Brain pericyte (primary cell): Measurements from ENCODE around the gene THEMIS.
"Not testable (repeated sequence)": the region's sequence is repeated elsewhere in the genome, so short reads cannot be mapped to it uniquely, and the experiment has no call there.

Source experiments
- DNase-seq: peaks from one replicate; pipeline ENCODE4 v3.0.0-alpha.2; 2012; ENCODE audit warnings: low read depth, low spot score

THEMIS gene

GRCh38 chr6:127718694-127719093 lies 182.2 kb downstream of the THEMIS start:
- DNase-seq, result no peak

GRCh38 chr6:127717384-127717783 lies 183.5 kb downstream of the THEMIS start:
- DNase-seq, result no peak

- peak; percentile 47 for DNase-seq
Measured at GRCh38 chr6:127716465-127716864, 184.4 kb downstream of the THEMIS start.

GRCh38 chr6:127710668-127711067 lies 190.2 kb downstream of the THEMIS start:
- no peak for DNase-seq

- no peak for DNase-seq
Measured at GRCh38 chr6:127706216-127706615, 194.6 kb downstream of the THEMIS start.

- no peak for DNase-seq
Measured at GRCh38 chr6:127695108-127695507, 205.8 kb downstream of the THEMIS start.

GRCh38 chr6:127691146-127691545 lies 209.7 kb downstream of the THEMIS start:
- no peak for DNase-seq

GRCh38 chr6:127690588-127690987 lies 210.3 kb downstream of the THEMIS start:
- DNase-seq, result no peak

- DNase-seq, result no peak
Measured at GRCh38 chr6:127690092-127690491, 210.8 kb downstream of the THEMIS start.

- not testable (repeated sequence) for DNase-seq
Measured at GRCh38 chr6:127687490-127687889, 213.4 kb downstream of the THEMIS start.

- no peak for DNase-seq
Measured at GRCh38 chr6:127686084-127686483, 214.8 kb downstream of the THEMIS start.

- DNase-seq, result no peak
Measured at GRCh38 chr6:127684501-127684900, 216.4 kb downstream of the THEMIS start.
